Vagina (tissue), 2 donors: ENCODE results near the gene KRTAP1-4.

Source experiments
- CTCF ChIP-seq, 3 experiments: fragments of 450-650 bp in 2 of 3; fragments of 200-600 bp in 1 of 3; sonication (generic) in 1 of 3; IDR thresholded peaks; one replicate each; pipeline ENCODE4 v1.5.1; 2017 to 2019; ENCODE audit warnings: antibody characterized with exemption in 3 of 3, mild to moderate bottlenecking in 2 of 3, moderate library complexity in 2 of 3
- POLR2A ChIP-seq, 2 donors: fragments of 450-650 bp; IDR thresholded peaks; one replicate each; pipeline ENCODE4 v1.6.1; 2017; ENCODE audit warnings: antibody characterized with exemption in 2 of 2, mild to moderate bottlenecking in 2 of 2, moderate library complexity in 2 of 2

- TF ChIP-seq CTCF (IDR thresholded peaks at IDR 0.05) (no peak), POLR2A (IDR thresholded peaks at IDR 0.05) (no peak)
Measured at GRCh38 chr17:41048441-41048840, 18.4 kb upstream of the KRTAP1-4 start.
